SK-N-SH (cell line): Measurements from ENCODE around the gene CHD9. TPM values are rescaled to one million over a fixed set of nuclear protein-coding genes. Genes with fewer than 3 reads are reported as not detected.
A peak's percentile ranks its signal among the peaks of the same experiment; 100 is the strongest.

ENCODE experiments used
- CTCF ChIA-PET: fragments of 300-600, 350-600 bp; formaldehyde crosslinking; extraction: SDS; loops from one replicate; lab custom pipeline; 2021; lab: Yijun Ruan, JAX
- POLR2A ChIA-PET: fragments of 350-600 bp; sonication (Branson Sonifier 250); formaldehyde crosslinking; extraction: SDS; loops from one replicate; lab custom pipeline; 2020; ENCODE audit warnings: antibody characterized with exemption, inconsistent platforms; lab: Yijun Ruan, JAX
- DNase-seq: peaks from one replicate; pipeline ENCODE4 v3.0.0; 2012
- H2AFZ ChIP-seq: fragments of 200-600 bp; sonication (generic); 2 replicates; pipeline ENCODE4 v1.8.1; 2016; ENCODE audit warnings: antibody characterized with exemption, mild to moderate bottlenecking, low read depth
- H3F3A ChIP-seq: fragments of 200-600 bp; sonication (generic); replicated peaks from 2 replicates; pipeline ENCODE3; 2016; ENCODE audit warnings: antibody characterized with exemption, mild to moderate bottlenecking; ENCODE audit not compliant: insufficient read depth
- H3K27ac ChIP-seq, 2 experiments: fragments of 200-500 bp in 1 of 2; fragments of 200-600 bp in 1 of 2; sonication (Bioruptor generic) in 1 of 2; sonication (generic), shearing (Covaris generic) in 1 of 2; 2 replicates each; pipeline versions ENCODE4 v1.5.1 to v1.6.1; 2014 to 2016; ENCODE audit warnings: low read depth in 2 of 2, inconsistent platforms in 1 of 2, low read length in 1 of 2, mild to moderate bottlenecking in 1 of 2, mixed read lengths in 1 of 2
- H3K27me3 ChIP-seq: fragments of 200-600 bp; sonication (generic), shearing (Covaris generic); 2 replicates; pipeline ENCODE4 v1.6.1; 2016; ENCODE audit warnings: mixed run types; ENCODE audit not compliant: insufficient read depth
- H3K36me3 ChIP-seq, 2 experiments: fragments of 200-500 bp in 1 of 2; fragments of 200-600 bp in 1 of 2; sonication (Bioruptor generic) in 1 of 2; sonication (generic) in 1 of 2; replicated peaks in 1 of 2; 2 replicates each; pipeline versions ENCODE3 to v1.5.1; 2014 to 2016; ENCODE audit warnings: low read length in 1 of 2, mild to moderate bottlenecking in 1 of 2; ENCODE audit not compliant: insufficient read depth in 2 of 2, control insufficient read depth in 1 of 2
- H3K4me1 ChIP-seq, 2 experiments: fragments of 200-500 bp in 1 of 2; fragments of 200-600 bp in 1 of 2; sonication (Bioruptor generic) in 1 of 2; sonication (generic), shearing (Covaris generic) in 1 of 2; 2 replicates each; pipeline versions ENCODE4 v1.5.1 to v1.6.1; 2014 to 2016; ENCODE audit warnings: low read depth in 1 of 2, low read length in 1 of 2, mixed run types in 1 of 2; ENCODE audit not compliant: insufficient read depth in 2 of 2, control insufficient read depth in 1 of 2
- H3K4me2 ChIP-seq: fragments of 200-600 bp; sonication (generic), shearing (Covaris generic); 2 replicates; pipeline ENCODE4 v1.6.1; 2017; ENCODE audit warnings: mixed run types
- H3K4me3 ChIP-seq, 2 experiments: fragments of 200-500 bp in 1 of 2; fragments of 200-600 bp in 1 of 2; sonication (Bioruptor generic) in 1 of 2; sonication (generic), shearing (Covaris generic) in 1 of 2; 2 replicates each; pipeline versions ENCODE4 v1.5.1 to v1.8.1; 2014 to 2016; ENCODE audit warnings: low read depth in 2 of 2, inconsistent platforms in 1 of 2, low read length in 1 of 2, mild to moderate bottlenecking in 1 of 2, mixed read lengths in 1 of 2, moderate library complexity in 1 of 2
- H3K79me2 ChIP-seq: fragments of 200-600 bp; sonication (generic); 2 replicates; pipeline ENCODE4 v1.8.1; 2017; ENCODE audit warnings: mild to moderate bottlenecking; ENCODE audit not compliant: insufficient read depth
- H3K9ac ChIP-seq: fragments of 200-600 bp; sonication (generic); 2 replicates; pipeline ENCODE4 v1.6.1; 2017; ENCODE audit warnings: mixed run types
- H3K9me2 ChIP-seq: fragments of 200-600 bp; sonication (generic); 2 replicates; pipeline ENCODE4 v1.6.1; 2017; ENCODE audit warnings: mixed run types
- H3K9me3 ChIP-seq: fragments of 200-600 bp; sonication (generic); 2 replicates; pipeline ENCODE4 v1.6.1; 2017; ENCODE audit warnings: mixed run types, mild to moderate bottlenecking, moderate library complexity
- H4K20me1 ChIP-seq: fragments of 200-600 bp; sonication (generic); 2 replicates; pipeline ENCODE4 v1.6.1; 2017; ENCODE audit warnings: mild to moderate bottlenecking, mixed run types; ENCODE audit not compliant: insufficient read depth
- ELF1 ChIP-seq: IDR thresholded peaks from 2 replicates; pipeline ENCODE4 v1.4.0; 2012
- FOXM1 ChIP-seq: IDR thresholded peaks from 2 replicates; pipeline ENCODE4 v1.4.0; 2012; ENCODE audit warnings: low read depth, mild to moderate bottlenecking
- GABPA ChIP-seq: IDR thresholded peaks from 2 replicates; pipeline ENCODE4 v1.4.0; 2012; ENCODE audit warnings: low read depth, mild to moderate bottlenecking
- IRF3 ChIP-seq: fragments of 150-350 bp; IDR thresholded peaks from 2 replicates; pipeline ENCODE4 v1.6.1; 2016; ENCODE audit warnings: mild to moderate bottlenecking, low read depth, low read length
- MAX ChIP-seq: IDR thresholded peaks from 2 replicates; pipeline ENCODE4 v1.4.0; 2012; ENCODE audit warnings: low read depth
- NFIC ChIP-seq: IDR thresholded peaks from 2 replicates; pipeline ENCODE4 v1.4.0; 2012; ENCODE audit warnings: borderline replicate concordance
- RAD21 ChIP-seq: IDR thresholded peaks from 2 replicates; pipeline ENCODE4 v1.6.1; 2012; ENCODE audit warnings: mild to moderate bottlenecking, low read length
- SIN3A ChIP-seq: IDR thresholded peaks from 2 replicates; pipeline ENCODE4 v1.6.1; 2012; ENCODE audit warnings: low read depth, mild to moderate bottlenecking, low read length, moderate library complexity, borderline replicate concordance
- TEAD4 ChIP-seq: IDR thresholded peaks from 2 replicates; pipeline ENCODE4 v1.4.0; 2012; ENCODE audit warnings: mild to moderate bottlenecking, borderline replicate concordance; ENCODE audit not compliant: insufficient read depth
- YY1 ChIP-seq: IDR thresholded peaks from 2 replicates; pipeline ENCODE4 v1.4.0; 2012; ENCODE audit warnings: low read depth, mild to moderate bottlenecking
- ZBTB33 ChIP-seq: IDR thresholded peaks from 2 replicates; pipeline ENCODE4 v1.4.0; 2012; ENCODE audit warnings: low read depth, borderline replicate concordance
- WGBS: methylation state at CpG from one replicate; pipeline ENCODE4 v1.1.6; 2017; ENCODE audit warnings: low lambda C conversion rate; 5-methylcytosine and 5-hydroxymethylcytosine counted together
- polyA plus RNA-seq, 3 experiments: library from polyadenylated mRNA; depleted of rRNA; stranded (reverse); fragments of >200 nt; gene quantifications; 2 replicates each; pipeline ENCODE4 v1.2.3, GENCODE V29; 2012

Gene CHD9
- polyA plus RNA-seq, 1 of the 3 experiments (the other 2 are of a cell fraction): 6.2 TPM

GRCh38 chr16:53061701-53062159 lies 6.9 kb downstream of the CHD9 start:
- Histone ChIP-seq H3F3A (peaks cover 3% of the 10 kb centered on the region), H3K4me3 (no peak overlapping the region), H3K9ac (no peak overlapping the region), H3K9me3 (no peaks in the 10 kb centered on the region), H3K27ac (no peak overlapping the region), H2AFZ (no peak overlapping the region), H3K27me3 (no peaks in the 10 kb centered on the region), H3K79me2 (peaks cover 76% of the 10 kb centered on the region), H3K9me2 (no peaks in the 10 kb centered on the region), H3K4me1 (peaks cover 7 to 8% of the 10 kb centered on the region in 2 experiments; a peak in 2 of 4 replicates), H4K20me1 (no peaks in the 10 kb centered on the region), H3K4me2 (no peak overlapping the region), H3K36me3 (peaks cover 0 to 3% of the 10 kb centered on the region in 2 experiments)
- 88% methylated on average over 3 of the region's 3 CpGs for WGBS
- no peak for TF ChIP-seq SIN3A
- TF ChIP-seq YY1: no peak
- no peak for TF ChIP-seq TEAD4
- no peak for TF ChIP-seq ELF1
- TF ChIP-seq RAD21: no peak
- ChIA-PET CTCF (interaction anchor here (1.7 kb wide), 1 partner anchor 24 kb away, joined by 5 read pairs; no protein-coding TSS in a partner anchor), POLR2A (no interaction called here)
- no peak for DNase-seq

- 100% methylated on average over 1 of the region's 1 CpG for whole genome bisulfite sequencing
- no peak overlapping the region for H3K9ac ChIP-seq
- H3K27me3 ChIP-seq: no peaks in the 10 kb centered on the region
- H4K20me1 ChIP-seq: no peaks in the 10 kb centered on the region
- POLR2A ChIA-PET: no interaction called here
- CTCF ChIA-PET: interaction anchor here (1.9 to 4.4 kb wide), 2 partner anchors 9 to 144 kb away, joined by 8 to 23 read pairs; partner anchors contain the start of gene CHD9
- no peak overlapping the region for H3K4me3 ChIP-seq
- peaks cover 3% of the 10 kb centered on the region for H3F3A ChIP-seq
- H3K9me2 ChIP-seq: no peaks in the 10 kb centered on the region
- no peak overlapping the region for H2AFZ ChIP-seq
- no peak for DNase-seq
- H3K4me1 ChIP-seq: peaks cover 6 to 8% of the 10 kb centered on the region in 2 experiments; a peak in 2 of 4 replicates
- no peak overlapping the region for H3K4me2 ChIP-seq
- H3K79me2 ChIP-seq: peaks cover 70% of the 10 kb centered on the region
- H3K27ac ChIP-seq: no peak overlapping the region
- H3K9me3 ChIP-seq: no peaks in the 10 kb centered on the region
- TF ChIP-seq ELF1 (no peak), YY1 (no peak), MAX (no peak)
- H3K36me3 ChIP-seq: peaks cover 0 to 3% of the 10 kb centered on the region in 2 experiments
These were observed 9.3 kb downstream of the CHD9 start for GRCh38 chr16:53064081-53064578.

- H3K27ac ChIP-seq: peak overlapping the region; percentile 52 to 74; a peak in 3 of 4 replicates
- H3K9me3 ChIP-seq: no peaks in the 10 kb centered on the region
- TF ChIP-seq IRF3 (no peak), ZBTB33 (no peak), NFIC (no peak), ELF1 (no peak), FOXM1 (no peak), GABPA (no peak), MAX (no peak)
- ChIA-PET CTCF (interaction anchor here (1.9 to 4.4 kb wide), 2 partner anchors 10 to 143 kb away, joined by 8 to 23 read pairs; partner anchors contain the start of gene CHD9), POLR2A (no interaction called here)
- H3K4me3 ChIP-seq: no peak overlapping the region
- no peak overlapping the region for H3K4me2 ChIP-seq
- no peaks in the 10 kb centered on the region for H4K20me1 ChIP-seq
- WGBS: 75% methylated on average over 6 of the region's 6 CpGs
- peaks cover 0 to 3% of the 10 kb centered on the region in 2 experiments for H3K36me3 ChIP-seq
- no peak overlapping the region for H3K9ac ChIP-seq
- H3K9me2 ChIP-seq: no peaks in the 10 kb centered on the region
- no peak overlapping the region for H2AFZ ChIP-seq
- no peaks in the 10 kb centered on the region for H3K27me3 ChIP-seq
- H3F3A ChIP-seq: peaks cover 3% of the 10 kb centered on the region
- peaks cover 6 to 8% of the 10 kb centered on the region in 2 experiments; a peak in 2 of 4 replicates for H3K4me1 ChIP-seq
- no peak for DNase-seq
- H3K79me2 ChIP-seq: peaks cover 56% of the 10 kb centered on the region
These were observed 10.8 kb downstream of the CHD9 start for GRCh38 chr16:53065461-53066061.
